NOMO-1 (cell line): ENCODE data around the gene UBE2O.

Source experiments
- DNase-seq, 2 experiments: peaks; one replicate each; lab custom pipeline; 2025; ENCODE audit not compliant: unreplicated experiment in 2 of 2; lab: John Stamatoyannopoulos, UW

UBE2O gene

GRCh38 chr17:76442341-76443338, 10.3 kb downstream of the UBE2O start:
- DNase-seq = no peak

GRCh38 chr17:76441686-76442340, 11.1 kb downstream of the UBE2O start:
- DNase-seq = no peak

- no peak for DNase-seq
Measured at GRCh38 chr17:76440751-76441362, 12.1 kb downstream of the UBE2O start.

GRCh38 chr17:76439314-76439928, 13.5 kb downstream of the UBE2O start:
- DNase-seq = no peak

- no peak for DNase-seq
Measured at GRCh38 chr17:76438906-76439305, 14.0 kb downstream of the UBE2O start.

GRCh38 chr17:76437467-76438402, 15.2 kb downstream of the UBE2O start:
- no peak for DNase-seq

- no peak for DNase-seq
Measured at GRCh38 chr17:76435751-76436150, 17.2 kb downstream of the UBE2O start.

- no peak for DNase-seq
Measured at GRCh38 chr17:76434870-76435269, 18.1 kb downstream of the UBE2O start.

- DNase-seq = no peak
Measured at GRCh38 chr17:76433693-76434092, 19.3 kb downstream of the UBE2O start.

- no peak for DNase-seq
Measured at GRCh38 chr17:76432712-76433336, 20.1 kb downstream of the UBE2O start.

GRCh38 chr17:76432004-76432403, 20.9 kb downstream of the UBE2O start:
- no peak for DNase-seq

- no peak for DNase-seq
Measured at GRCh38 chr17:76431509-76431908, 21.4 kb downstream of the UBE2O start.

- DNase-seq = no peak
Measured at GRCh38 chr17:76428511-76428910, 24.4 kb downstream of the UBE2O start.

GRCh38 chr17:76427501-76428231, 25.3 kb downstream of the UBE2O start:
- DNase-seq = peak in 1 of 2 experiments; percentile 7

- DNase-seq = no peak
Measured at GRCh38 chr17:76426853-76427252, 26.1 kb downstream of the UBE2O start.

- no peak for DNase-seq
Measured at GRCh38 chr17:76422860-76423259, 30.1 kb downstream of the UBE2O start.

GRCh38 chr17:76422406-76422805, 30.5 kb downstream of the UBE2O start:
- DNase-seq = no peak

- DNase-seq = no peak
Measured at GRCh38 chr17:76421044-76421407, 31.9 kb downstream of the UBE2O start.
